Astrocyte of the spinal cord (primary cell): ENCODE measurements around the gene KIAA1549.
A peak's percentile ranks its signal among the peaks of the same experiment; 100 is the strongest.

Experiments
- DNase-seq: peaks from one replicate; pipeline ENCODE4 v3.0.0; 2011; ENCODE audit warnings: low read depth, low spot score
- H3K4me3 ChIP-seq: 2 replicates; pipeline ENCODE4 v1.5.1; 2011; ENCODE audit warnings: low read depth, mild to moderate bottlenecking, low read length, moderate library complexity
- CTCF ChIP-seq: IDR thresholded peaks from 2 replicates; pipeline ENCODE4 v1.5.1; 2012; ENCODE audit warnings: low read depth, mild to moderate bottlenecking, low read length, inconsistent platforms
- in situ Hi-C: cut with HindIII; loops from 2 replicates; pipeline ENCODE4 v1.10.0; 2017; ENCODE audit warnings: low sequenced_read_pairs

KIAA1549 gene

GRCh38 chr7:138890499-138891445 is 90.4 kb downstream of the KIAA1549 start:
- TF ChIP-seq CTCF, result no peak
- DNase-seq, result peak; percentile 50
- H3K4me3 ChIP-seq, result no peak overlapping the region
- in situ Hi-C loops, result no loop called here

- no peak overlapping the region for H3K4me3 ChIP-seq
- peak; percentile 52 for DNase-seq
- no peak for TF ChIP-seq CTCF
- in situ Hi-C loops, result no loop called here
These were observed 91.3 kb downstream of the KIAA1549 start for GRCh38 chr7:138889582-138890498.

- in situ Hi-C loops, result no loop called here
- no peak for DNase-seq
- H3K4me3 ChIP-seq, result no peak overlapping the region
- TF ChIP-seq CTCF, result no peak
These were observed 93.1 kb downstream of the KIAA1549 start for GRCh38 chr7:138887872-138888656.

GRCh38 chr7:138887085-138887710 is 94.0 kb downstream of the KIAA1549 start:
- in situ Hi-C loops, result no loop called here
- H3K4me3 ChIP-seq, result no peak overlapping the region
- no peak for TF ChIP-seq CTCF
- no peak for DNase-seq

GRCh38 chr7:138886501-138886917 is 94.7 kb downstream of the KIAA1549 start:
- in situ Hi-C loops, result no loop called here
- peak; percentile 53 for TF ChIP-seq CTCF
- no peak overlapping the region for H3K4me3 ChIP-seq
- peak; percentile 74 for DNase-seq
